Hepatocyte (in vitro differentiated cells): Measurements from ENCODE around the gene ALDH7A1. TPM values are rescaled to one million over a fixed set of nuclear protein-coding genes. Genes with fewer than 3 reads are reported as not detected.

Experiments
- DNase-seq: peaks from one replicate; pipeline ENCODE4 v3.0.0-alpha.2; 2016; ENCODE audit warnings: low spot score
- H2AFZ ChIP-seq: fragments of 200-600 bp; sonication (generic); 2 replicates; pipeline ENCODE4 v1.6.0; 2016; ENCODE audit warnings: antibody characterized with exemption, mild to moderate bottlenecking
- H3K27ac ChIP-seq: fragments of 200-600 bp; sonication (generic); 2 replicates; pipeline ENCODE4 v1.5.1; 2016; ENCODE audit warnings: mild to moderate bottlenecking
- H3K27me3 ChIP-seq: fragments of 200-600 bp; sonication (generic); 2 replicates; pipeline ENCODE4 v1.6.1; 2016
- H3K36me3 ChIP-seq: fragments of 200-600 bp; sonication (generic); replicated peaks from 2 replicates; pipeline ENCODE4 v1.5.1; 2016; ENCODE audit warnings: low read depth; ENCODE audit not compliant: insufficient read depth
- H3K4me1 ChIP-seq: fragments of 200-600 bp; sonication (generic); 2 replicates; pipeline ENCODE4 v1.5.1; 2016; ENCODE audit warnings: mild to moderate bottlenecking, moderate library complexity; ENCODE audit not compliant: insufficient read depth
- H3K4me2 ChIP-seq: fragments of 200-600 bp; sonication (generic); 2 replicates; pipeline ENCODE4 v1.6.0; 2016
- H3K4me3 ChIP-seq: fragments of 200-600 bp; sonication (generic); 2 replicates; pipeline ENCODE4 v1.5.1; 2016; ENCODE audit warnings: mild to moderate bottlenecking
- H3K79me2 ChIP-seq: fragments of 200-600 bp; sonication (generic); 2 replicates; pipeline ENCODE4 v1.6.0; 2017; ENCODE audit warnings: mild to moderate bottlenecking
- H3K9me2 ChIP-seq: fragments of 200-600 bp; sonication (generic); replicated peaks from 2 replicates; pipeline ENCODE4 v1.6.0; 2017; ENCODE audit warnings: mild to moderate bottlenecking; ENCODE audit not compliant: insufficient read depth
- H3K9me3 ChIP-seq: fragments of 200-600 bp; sonication (generic); 2 replicates; pipeline ENCODE4 v1.5.1; 2016; ENCODE audit warnings: low read depth, mild to moderate bottlenecking
- H4K20me1 ChIP-seq: fragments of 200-600 bp; sonication (generic); 2 replicates; pipeline ENCODE4 v1.6.0; 2016; ENCODE audit warnings: mild to moderate bottlenecking; ENCODE audit not compliant: insufficient read depth, poor library complexity, severe bottlenecking
- CTCF ChIP-seq: fragments of 200-600 bp; sonication (generic); IDR thresholded peaks from 2 replicates; pipeline ENCODE4 v1.5.1; 2016; ENCODE audit warnings: antibody characterized with exemption, mild to moderate bottlenecking; ENCODE audit not compliant: poor library complexity
- EZH2 ChIP-seq: fragments of 200-600 bp; sonication (generic); IDR thresholded peaks from 2 replicates; pipeline ENCODE4 v1.6.1; 2016; ENCODE audit warnings: antibody characterized with exemption, mild to moderate bottlenecking, borderline replicate concordance
- EZH2phosphoT487 ChIP-seq: fragments of 200-600 bp; sonication (generic); IDR thresholded peaks from one replicate; pipeline ENCODE4 v1.6.1; 2018; ENCODE audit warnings: antibody characterized with exemption, mild to moderate bottlenecking, low read depth, moderate library complexity; ENCODE audit not compliant: unreplicated experiment, severe bottlenecking
- WGBS: methylation state at CpG from one replicate; pipeline ENCODE4 v1.1.6; 2016; ENCODE audit warnings: low lambda C conversion rate; ENCODE audit errors: missing lambda C conversion rate; 5-methylcytosine and 5-hydroxymethylcytosine counted together
- polyA plus RNA-seq: library from polyadenylated mRNA; unstranded; fragments of >200 nt; fragmentation: Nextera tagmentation; extraction: Ambion mirVana; gene quantifications from 2 replicates; pipeline ENCODE4 v1.2.1, GENCODE V29; 2016
- total RNA-seq: library from RNA; depleted of rRNA; stranded (reverse); fragments of >200 nt; gene quantifications from 2 replicates; pipeline ENCODE4 v1.2.3, GENCODE V29; 2014

ALDH7A1 gene
- total and polyA plus RNA-seq, 2 experiments from 2014 or later: 50.0 to 107 TPM

- Histone ChIP-seq H4K20me1 (no peaks in the 10 kb centered on the region), H3K4me2 (no peak overlapping the region), H3K4me3 (no peak overlapping the region), H3K4me1 (peaks cover 12% of the 10 kb centered on the region), H3K9me3 (no peaks in the 10 kb centered on the region), H3K36me3 (no peaks in the 10 kb centered on the region), H3K27me3 (no peaks in the 10 kb centered on the region), H3K27ac (no peak overlapping the region), H3K79me2 (peaks cover 26% of the 10 kb centered on the region), H3K9me2 (no peaks in the 10 kb centered on the region), H2AFZ (no peak overlapping the region)
- WGBS: 99% methylated on average over 27 of the region's 28 CpGs
- TF ChIP-seq CTCF: no peak
- TF ChIP-seq EZH2phosphoT487: no peak
- no peak for TF ChIP-seq EZH2
- DNase-seq: no peak
These were observed 5.3 kb downstream of the ALDH7A1 start for GRCh38 chr5:126589536-126590297.

- no peak for DNase-seq
- peaks cover 16% of the 10 kb centered on the region for H3K79me2 ChIP-seq
- no peak overlapping the region for H3K27ac ChIP-seq
- H3K4me2 ChIP-seq: no peak overlapping the region
- WGBS: 92% methylated on average over 9 of the region's 9 CpGs
- H3K36me3 ChIP-seq: no peaks in the 10 kb centered on the region
- no peaks in the 10 kb centered on the region for H3K27me3 ChIP-seq
- no peaks in the 10 kb centered on the region for H4K20me1 ChIP-seq
- H2AFZ ChIP-seq: no peak overlapping the region
- peaks cover 3% of the 10 kb centered on the region for H3K4me1 ChIP-seq
- H3K9me2 ChIP-seq: no peaks in the 10 kb centered on the region
- H3K4me3 ChIP-seq: no peak overlapping the region
- H3K9me3 ChIP-seq: no peaks in the 10 kb centered on the region
- TF ChIP-seq CTCF: no peak
- TF ChIP-seq EZH2: no peak
- TF ChIP-seq EZH2phosphoT487: no peak
These were observed 7.2 kb downstream of the ALDH7A1 start for GRCh38 chr5:126587551-126588390.

GRCh38 chr5:126583761-126584160, 11.3 kb downstream of the ALDH7A1 start:
- no peak overlapping the region for H2AFZ ChIP-seq
- H3K79me2 ChIP-seq: no peaks in the 10 kb centered on the region
- H3K27ac ChIP-seq: no peak overlapping the region
- no peak for DNase-seq
- H3K9me2 ChIP-seq: no peaks in the 10 kb centered on the region
- no peaks in the 10 kb centered on the region for H3K4me1 ChIP-seq
- H4K20me1 ChIP-seq: no peaks in the 10 kb centered on the region
- no peak overlapping the region for H3K4me2 ChIP-seq
- H3K36me3 ChIP-seq: no peaks in the 10 kb centered on the region
- TF ChIP-seq EZH2 (no peak), CTCF (no peak), EZH2phosphoT487 (no peak)
- H3K9me3 ChIP-seq: no peaks in the 10 kb centered on the region
- WGBS: 99% methylated on average over 3 of the region's 3 CpGs
- no peak overlapping the region for H3K4me3 ChIP-seq
- H3K27me3 ChIP-seq: no peaks in the 10 kb centered on the region
